Choroid plexus epithelial cell (primary cell): ENCODE data around the gene CPNE8.

ENCODE experiments used
- DNase-seq: peaks from one replicate; pipeline ENCODE4 v3.0.0-alpha.2; 2010; ENCODE audit warnings: low read depth
- H3K4me3 ChIP-seq: 2 replicates; pipeline ENCODE4 v1.5.1; 2011; ENCODE audit warnings: low read depth, mild to moderate bottlenecking, control low read depth, low read length, moderate library complexity
- TF ChIP-seq, protein P1 (sequence below): conservative IDR thresholded peaks from 2 replicates; pipeline ENCODE4 v1.5.1; 2011; ENCODE audit warnings: low read depth, mild to moderate bottlenecking, control low read depth, inconsistent platforms, low read length, moderate library complexity

Gene CPNE8

GRCh38 chr12:38886931-38887330 lies 18.5 kb downstream of the CPNE8 start:
- no peak overlapping the region for H3K4me3 ChIP-seq
- no peak for DNase-seq
- TF ChIP-seq, protein P1, sequence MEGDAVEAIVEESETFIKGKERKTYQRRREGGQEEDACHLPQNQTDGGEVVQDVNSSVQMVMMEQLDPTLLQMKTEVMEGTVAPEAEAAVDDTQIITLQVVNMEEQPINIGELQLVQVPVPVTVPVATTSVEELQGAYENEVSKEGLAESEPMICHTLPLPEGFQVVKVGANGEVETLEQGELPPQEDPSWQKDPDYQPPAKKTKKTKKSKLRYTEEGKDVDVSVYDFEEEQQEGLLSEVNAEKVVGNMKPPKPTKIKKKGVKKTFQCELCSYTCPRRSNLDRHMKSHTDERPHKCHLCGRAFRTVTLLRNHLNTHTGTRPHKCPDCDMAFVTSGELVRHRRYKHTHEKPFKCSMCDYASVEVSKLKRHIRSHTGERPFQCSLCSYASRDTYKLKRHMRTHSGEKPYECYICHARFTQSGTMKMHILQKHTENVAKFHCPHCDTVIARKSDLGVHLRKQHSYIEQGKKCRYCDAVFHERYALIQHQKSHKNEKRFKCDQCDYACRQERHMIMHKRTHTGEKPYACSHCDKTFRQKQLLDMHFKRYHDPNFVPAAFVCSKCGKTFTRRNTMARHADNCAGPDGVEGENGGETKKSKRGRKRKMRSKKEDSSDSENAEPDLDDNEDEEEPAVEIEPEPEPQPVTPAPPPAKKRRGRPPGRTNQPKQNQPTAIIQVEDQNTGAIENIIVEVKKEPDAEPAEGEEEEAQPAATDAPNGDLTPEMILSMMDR, result no peak

- no peak overlapping the region for H3K4me3 ChIP-seq
- TF ChIP-seq, protein P1, result no peak
- DNase-seq, result peak; percentile 40
Measured at GRCh38 chr12:38886064-38886463, 19.3 kb downstream of the CPNE8 start.

DNA sequence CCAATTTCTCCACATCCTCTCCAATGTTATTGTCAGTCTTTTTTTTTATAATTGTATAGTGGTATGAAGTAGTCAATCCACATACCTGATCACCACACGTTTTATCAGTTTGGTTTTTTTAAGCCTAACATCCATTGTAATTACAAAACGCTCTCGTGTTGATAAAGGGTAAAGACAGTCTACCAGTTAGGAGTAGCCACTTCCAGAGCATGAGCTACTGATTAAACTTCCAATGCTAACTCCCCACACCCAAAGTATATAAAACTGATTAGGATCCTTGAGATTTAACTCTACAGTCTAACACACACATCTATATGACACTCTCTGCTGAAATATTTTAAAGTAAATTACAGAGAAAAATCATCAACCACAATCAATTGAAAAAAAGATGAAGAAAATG lies 20.7 kb downstream of the CPNE8 start:
- TF ChIP-seq, protein P1, result no peak
- no peak for DNase-seq
- no peak overlapping the region for H3K4me3 ChIP-seq

DNA sequence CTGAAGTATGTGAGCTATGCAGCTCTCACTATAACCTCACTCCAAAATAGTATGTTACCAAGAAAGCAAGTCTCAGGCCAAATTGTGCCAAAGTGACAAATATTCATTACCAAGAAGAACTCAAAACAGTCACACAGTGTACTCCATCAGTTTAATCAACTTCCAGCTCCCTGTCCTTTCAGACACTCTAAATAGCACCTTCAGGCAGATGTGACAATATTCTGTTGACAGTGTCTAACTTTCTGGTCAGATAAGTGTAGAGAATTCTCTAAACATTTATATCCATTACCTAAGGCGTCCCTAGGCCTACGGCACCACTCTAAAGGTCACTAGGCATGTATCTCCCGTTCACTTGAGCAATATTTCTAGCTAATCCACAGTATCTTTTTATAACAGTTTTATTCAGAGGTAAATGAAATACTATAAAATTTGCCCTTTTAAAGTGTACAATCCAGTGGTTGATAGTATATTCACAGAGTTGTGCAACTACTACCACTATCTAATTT lies 21.7 kb downstream of the CPNE8 start:
- no peak for DNase-seq
- no peak overlapping the region for H3K4me3 ChIP-seq
- TF ChIP-seq, protein P1, result no peak

DNA sequence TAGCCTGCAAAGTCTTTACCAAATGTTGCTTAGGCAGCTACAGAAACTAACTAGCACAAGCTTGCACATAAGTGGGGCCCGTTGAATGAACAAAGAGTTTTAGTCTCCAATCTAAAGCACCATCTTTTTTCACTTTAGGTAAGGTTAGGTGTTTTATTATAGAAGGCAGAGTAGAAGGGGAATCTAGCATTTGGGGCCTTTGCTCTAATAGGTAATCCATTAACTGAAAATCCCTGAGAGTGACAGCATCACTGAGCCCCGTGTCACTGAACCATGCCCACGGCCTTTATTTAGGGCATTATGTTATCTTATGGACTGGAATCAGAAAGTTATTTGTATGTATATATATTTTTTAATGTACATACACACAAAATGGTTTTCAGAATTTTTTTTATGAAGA lies 25.1 kb downstream of the CPNE8 start:
- TF ChIP-seq, protein P1, result no peak
- DNase-seq, result no peak
- no peak overlapping the region for H3K4me3 ChIP-seq

- DNase-seq, result no peak
- TF ChIP-seq, protein P1, result no peak
- no peak overlapping the region for H3K4me3 ChIP-seq
Measured at GRCh38 chr12:38878986-38879385, 26.4 kb downstream of the CPNE8 start.

- H3K4me3 ChIP-seq, result no peak overlapping the region
- TF ChIP-seq, protein P1, result no peak
- DNase-seq, result no peak
Measured at GRCh38 chr12:38878333-38878705, 27.1 kb downstream of the CPNE8 start.
